Vagina (tissue), 2 donors: ENCODE measurements around the gene CIROP. TPM values are rescaled to one million over a fixed set of nuclear protein-coding genes. Genes with fewer than 3 reads are reported as not detected.

Experiments
- DNase-seq, 2 donors: peaks; one replicate each; pipeline ENCODE4 v3.0.0-alpha.2; 2017; ENCODE audit errors: extremely low spot score in 2 of 2
- H3K27ac ChIP-seq: fragments of 200-600 bp; sonication (generic); one replicate; pipeline ENCODE4 v1.5.1; 2019
- H3K27me3 ChIP-seq: fragments of 200-600 bp; sonication (generic); one replicate; pipeline ENCODE4 v1.5.1; 2019
- H3K36me3 ChIP-seq, 2 donors: fragments of 200-600 bp; sonication (generic); one replicate each; pipeline ENCODE4 v1.5.1; 2017 to 2019
- H3K4me1 ChIP-seq: fragments of 200-600 bp; sonication (generic); one replicate; pipeline ENCODE4 v1.5.1; 2019
- H3K4me3 ChIP-seq, 2 donors: fragments of 200-600 bp; sonication (generic); 1 replicate in 1 of 2; 2 replicates in 1 of 2; pipeline ENCODE4 v1.5.1; 2016 to 2019
- H3K9me3 ChIP-seq: fragments of 200-600 bp; sonication (generic); one replicate; pipeline ENCODE4 v1.5.1; 2019
- CTCF ChIP-seq, 3 experiments: fragments of 450-650 bp in 2 of 3; fragments of 200-600 bp in 1 of 3; sonication (generic) in 1 of 3; IDR thresholded peaks; one replicate each; pipeline ENCODE4 v1.5.1; 2017 to 2019; ENCODE audit warnings: antibody characterized with exemption in 3 of 3, mild to moderate bottlenecking in 2 of 3, moderate library complexity in 2 of 3
- POLR2A ChIP-seq, 2 donors: fragments of 450-650 bp; IDR thresholded peaks; one replicate each; pipeline ENCODE4 v1.6.1; 2017; ENCODE audit warnings: antibody characterized with exemption in 2 of 2, mild to moderate bottlenecking in 2 of 2, moderate library complexity in 2 of 2
- POLR2AphosphoS5 ChIP-seq, 2 donors: sonication (generic); formaldehyde crosslinking; IDR thresholded peaks; one replicate each; pipeline ENCODE4 v1.9.0; 2017; ENCODE audit warnings: antibody characterized with exemption in 2 of 2, mild to moderate bottlenecking in 2 of 2, low read depth in 1 of 2; ENCODE audit not compliant: insufficient read depth in 1 of 2
- intact Hi-C: fragments of 100-400 bp; cut with DNase I; formaldehyde crosslinking; loops from one replicate; pipeline ENCODE4 v1.15.1; 2023
- total RNA-seq: library from RNA; depleted of rRNA; stranded (reverse); fragments of >200 nt; gene quantifications from one replicate; pipeline ENCODE4 v1.2.3, GENCODE V29; 2016

CIROP gene
- total RNA-seq, 1 donor from 2014 or later: not detected

DNA sequence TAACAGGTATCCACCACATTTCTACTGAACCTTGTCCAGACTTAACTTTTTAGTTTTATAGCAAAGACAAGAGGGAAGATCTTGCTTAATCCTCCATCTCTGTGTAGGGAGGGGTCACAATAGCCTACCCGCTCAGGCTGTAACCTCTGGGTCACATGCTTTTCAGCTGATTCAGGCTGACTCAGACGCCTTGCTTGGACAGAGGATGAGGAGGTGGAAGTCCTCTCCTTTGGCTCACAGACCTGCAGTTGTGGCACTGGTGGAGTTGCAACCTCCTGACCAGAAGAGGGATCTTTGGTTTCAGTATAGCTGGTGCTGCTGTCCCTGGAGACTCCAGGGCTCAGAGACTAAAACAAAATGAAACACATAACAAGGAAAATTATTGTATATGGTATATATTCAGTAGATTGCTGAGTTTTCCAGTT, 26.1 kb downstream of the CIROP start:
- Histone ChIP-seq H3K27ac (peak overlapping the region; percentile 72), H3K9me3 (no peaks in the 10 kb centered on the region), H3K27me3 (no peaks in the 10 kb centered on the region), H3K4me1 (peaks cover 31% of the 10 kb centered on the region), H3K4me3 (no peak overlapping the region), H3K36me3 (peaks cover 3 to 91% of the 10 kb centered on the region in 2 donors)
- intact Hi-C loops: no loop called here
- TF ChIP-seq POLR2AphosphoS5 (IDR thresholded peaks at IDR 0.05; ENCODE audit: insufficient read depth in 1 of 2, low read depth in 1 of 2) (peak; percentile 39 to 88), CTCF (IDR thresholded peaks at IDR 0.05) (no peak)
- DNase-seq: peak; percentile 94 to 96

DNA sequence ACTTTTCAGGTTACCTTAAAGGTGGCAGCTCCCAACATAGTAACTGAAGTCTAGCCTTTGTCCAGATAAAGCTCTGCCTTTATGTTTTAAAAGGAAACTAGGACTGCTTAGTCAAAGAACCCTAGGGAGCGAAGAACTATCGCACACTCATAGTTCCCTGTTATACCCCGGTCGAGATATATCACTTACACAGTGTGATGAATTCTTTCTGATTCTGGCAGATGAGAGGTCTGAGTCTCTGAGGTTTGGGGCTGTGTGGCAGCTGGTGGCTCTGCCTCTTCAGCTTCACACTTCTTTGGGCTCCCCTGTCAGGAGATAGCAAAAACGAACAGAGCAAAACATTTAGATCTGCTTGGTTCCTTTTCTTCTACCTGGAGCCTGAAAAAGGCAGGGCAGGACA, 26.8 kb downstream of the CIROP start:
- H3K4me1 ChIP-seq: peaks cover 36% of the 10 kb centered on the region
- intact Hi-C loops: no loop called here
- H3K27me3 ChIP-seq: no peaks in the 10 kb centered on the region
- no peaks in the 10 kb centered on the region for H3K9me3 ChIP-seq
- H3K27ac ChIP-seq: peak overlapping the region; percentile 72
- TF ChIP-seq POLR2AphosphoS5 (IDR thresholded peaks at IDR 0.05; ENCODE audit: insufficient read depth in 1 of 2, low read depth in 1 of 2) (no peak), POLR2A (IDR thresholded peaks at IDR 0.05) (no peak), CTCF (IDR thresholded peaks at IDR 0.05) (no peak)
- no peak overlapping the region for H3K4me3 ChIP-seq
- peak; percentile 16 to 78 for DNase-seq
- H3K36me3 ChIP-seq: peaks cover 3 to 90% of the 10 kb centered on the region in 2 donors

DNA sequence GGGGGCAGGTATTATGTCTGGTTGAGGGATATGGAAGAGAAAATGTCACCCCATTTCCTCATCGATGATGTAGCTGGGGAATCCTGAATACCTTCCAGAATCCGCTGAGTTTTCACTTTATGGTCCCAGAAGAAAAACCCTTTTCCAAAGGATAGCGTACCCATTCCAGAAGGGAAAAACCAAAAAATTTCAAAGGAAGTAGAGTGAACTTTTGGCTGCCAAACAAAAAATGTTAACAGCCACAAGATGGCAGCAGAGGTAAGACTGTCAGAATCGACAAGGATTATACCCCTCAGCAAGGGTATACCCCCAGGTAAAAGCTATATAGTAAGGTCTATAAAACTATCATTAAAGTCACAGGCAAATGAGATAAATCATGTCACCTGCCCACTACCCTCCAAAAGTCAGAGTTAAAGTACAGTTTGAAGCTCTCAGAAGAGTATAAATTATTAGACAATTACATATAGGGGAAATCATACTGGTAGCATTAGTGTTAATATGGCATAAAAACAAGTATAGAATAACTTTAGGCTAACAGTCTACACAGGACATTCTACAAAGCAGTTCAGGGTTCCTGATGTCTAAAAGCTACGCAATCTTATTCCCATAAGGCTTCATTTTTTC, 27.9 kb downstream of the CIROP start:
- Histone ChIP-seq H3K4me3 (no peak overlapping the region), H3K27ac (peak overlapping the region; percentile 72), H3K27me3 (no peaks in the 10 kb centered on the region), H3K36me3 (peaks cover 3 to 92% of the 10 kb centered on the region in 2 donors), H3K4me1 (peaks cover 47% of the 10 kb centered on the region), H3K9me3 (no peaks in the 10 kb centered on the region)
- TF ChIP-seq POLR2A (IDR thresholded peaks at IDR 0.05) (no peak), POLR2AphosphoS5 (IDR thresholded peaks at IDR 0.05; ENCODE audit: insufficient read depth in 1 of 2, low read depth in 1 of 2) (no peak), CTCF (IDR thresholded peaks at IDR 0.05) (peak in 1 of 3 experiments; percentile 33)
- intact Hi-C loops: no loop called here
- DNase-seq: peak in 1 of 2 donors; percentile 16

- TF ChIP-seq POLR2AphosphoS5 (IDR thresholded peaks at IDR 0.05; ENCODE audit: insufficient read depth in 1 of 2, low read depth in 1 of 2): no peak
- no peak for TF ChIP-seq POLR2A (IDR thresholded peaks at IDR 0.05)
- TF ChIP-seq CTCF (IDR thresholded peaks at IDR 0.05): no peak
- intact Hi-C loops: no loop called here
- peaks cover 65% of the 10 kb centered on the region for H3K4me1 ChIP-seq
- no peaks in the 10 kb centered on the region for H3K9me3 ChIP-seq
- no peak for DNase-seq
- H3K27me3 ChIP-seq: no peaks in the 10 kb centered on the region
- peaks cover 3 to 72% of the 10 kb centered on the region in 2 donors for H3K36me3 ChIP-seq
- H3K27ac ChIP-seq: no peak overlapping the region
- no peak overlapping the region for H3K4me3 ChIP-seq
These were observed 29.9 kb downstream of the CIROP start for GRCh38 chr14:23074906-23075305.

DNA sequence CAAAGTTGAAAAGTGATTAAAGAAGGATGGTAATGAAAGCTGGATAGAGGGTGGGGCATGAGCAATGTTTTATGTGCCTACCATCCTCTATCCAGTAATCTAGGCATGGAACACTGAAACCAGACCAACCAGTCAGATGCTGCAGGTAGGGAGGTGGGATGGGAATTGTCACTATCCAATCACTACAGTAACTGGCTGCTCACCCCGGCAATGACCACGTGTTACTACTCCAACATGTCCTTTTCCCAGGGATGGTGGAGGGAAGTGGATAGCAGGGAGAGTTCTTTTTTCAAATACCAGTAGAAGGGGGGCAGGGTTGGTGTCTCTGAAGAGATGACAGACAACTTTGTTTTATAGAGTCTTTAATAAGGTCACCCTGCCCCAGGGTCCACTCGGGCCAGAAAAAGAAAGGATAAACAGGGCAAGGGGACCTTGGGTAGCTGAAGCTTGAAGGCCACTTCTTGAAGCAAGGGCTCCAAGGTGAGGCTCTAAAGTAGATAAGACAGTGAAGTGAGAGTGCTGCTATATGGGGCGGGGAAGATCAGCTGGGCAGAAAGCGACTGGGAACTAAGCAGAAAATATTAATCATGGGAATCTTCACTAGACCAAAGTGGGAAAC, 32.8 kb downstream of the CIROP start:
- DNase-seq: peak in 1 of 2 donors; percentile 34
- Histone ChIP-seq H3K4me1 (peaks cover 64% of the 10 kb centered on the region), H3K9me3 (no peaks in the 10 kb centered on the region), H3K4me3 (peak overlapping the region; percentile 48 to 55), H3K36me3 (peaks cover 3 to 60% of the 10 kb centered on the region in 2 donors), H3K27ac (peak overlapping the region; percentile 90), H3K27me3 (no peaks in the 10 kb centered on the region)
- intact Hi-C loops: no loop called here
- TF ChIP-seq POLR2A (IDR thresholded peaks at IDR 0.05) (no peak), CTCF (IDR thresholded peaks at IDR 0.05) (no peak), POLR2AphosphoS5 (IDR thresholded peaks at IDR 0.05; ENCODE audit: insufficient read depth in 1 of 2, low read depth in 1 of 2) (no peak)
